Hepatocyte (in vitro differentiated cells): ENCODE results near the gene ABHD2. TPM values are rescaled to one million over a fixed set of nuclear protein-coding genes. Genes with fewer than 3 reads are reported as not detected.
"Not testable (repeated sequence)": the region's sequence is repeated elsewhere in the genome, so short reads cannot be mapped to it uniquely, and the experiment has no call there.

Experiments
- DNase-seq: peaks from one replicate; pipeline ENCODE4 v3.0.0-alpha.2; 2016; ENCODE audit warnings: low spot score
- H2AFZ ChIP-seq: fragments of 200-600 bp; sonication (generic); 2 replicates; pipeline ENCODE4 v1.6.0; 2016; ENCODE audit warnings: antibody characterized with exemption, mild to moderate bottlenecking
- H3K27ac ChIP-seq: fragments of 200-600 bp; sonication (generic); 2 replicates; pipeline ENCODE4 v1.5.1; 2016; ENCODE audit warnings: mild to moderate bottlenecking
- H3K27me3 ChIP-seq: fragments of 200-600 bp; sonication (generic); 2 replicates; pipeline ENCODE4 v1.6.1; 2016
- H3K36me3 ChIP-seq: fragments of 200-600 bp; sonication (generic); replicated peaks from 2 replicates; pipeline ENCODE4 v1.5.1; 2016; ENCODE audit warnings: low read depth; ENCODE audit not compliant: insufficient read depth
- H3K4me1 ChIP-seq: fragments of 200-600 bp; sonication (generic); 2 replicates; pipeline ENCODE4 v1.5.1; 2016; ENCODE audit warnings: mild to moderate bottlenecking, moderate library complexity; ENCODE audit not compliant: insufficient read depth
- H3K4me2 ChIP-seq: fragments of 200-600 bp; sonication (generic); 2 replicates; pipeline ENCODE4 v1.6.0; 2016
- H3K4me3 ChIP-seq: fragments of 200-600 bp; sonication (generic); 2 replicates; pipeline ENCODE4 v1.5.1; 2016; ENCODE audit warnings: mild to moderate bottlenecking
- H3K79me2 ChIP-seq: fragments of 200-600 bp; sonication (generic); 2 replicates; pipeline ENCODE4 v1.6.0; 2017; ENCODE audit warnings: mild to moderate bottlenecking
- H3K9me2 ChIP-seq: fragments of 200-600 bp; sonication (generic); replicated peaks from 2 replicates; pipeline ENCODE4 v1.6.0; 2017; ENCODE audit warnings: mild to moderate bottlenecking; ENCODE audit not compliant: insufficient read depth
- H3K9me3 ChIP-seq: fragments of 200-600 bp; sonication (generic); 2 replicates; pipeline ENCODE4 v1.5.1; 2016; ENCODE audit warnings: low read depth, mild to moderate bottlenecking
- H4K20me1 ChIP-seq: fragments of 200-600 bp; sonication (generic); 2 replicates; pipeline ENCODE4 v1.6.0; 2016; ENCODE audit warnings: mild to moderate bottlenecking; ENCODE audit not compliant: insufficient read depth, poor library complexity, severe bottlenecking
- CTCF ChIP-seq: fragments of 200-600 bp; sonication (generic); IDR thresholded peaks from 2 replicates; pipeline ENCODE4 v1.5.1; 2016; ENCODE audit warnings: antibody characterized with exemption, mild to moderate bottlenecking; ENCODE audit not compliant: poor library complexity
- EZH2 ChIP-seq: fragments of 200-600 bp; sonication (generic); IDR thresholded peaks from 2 replicates; pipeline ENCODE4 v1.6.1; 2016; ENCODE audit warnings: antibody characterized with exemption, mild to moderate bottlenecking, borderline replicate concordance
- EZH2phosphoT487 ChIP-seq: fragments of 200-600 bp; sonication (generic); IDR thresholded peaks from one replicate; pipeline ENCODE4 v1.6.1; 2018; ENCODE audit warnings: antibody characterized with exemption, mild to moderate bottlenecking, low read depth, moderate library complexity; ENCODE audit not compliant: unreplicated experiment, severe bottlenecking
- WGBS: methylation state at CpG from one replicate; pipeline ENCODE4 v1.1.6; 2016; ENCODE audit warnings: low lambda C conversion rate; ENCODE audit errors: missing lambda C conversion rate; 5-methylcytosine and 5-hydroxymethylcytosine counted together
- polyA plus RNA-seq: library from polyadenylated mRNA; unstranded; fragments of >200 nt; fragmentation: Nextera tagmentation; extraction: Ambion mirVana; gene quantifications from 2 replicates; pipeline ENCODE4 v1.2.1, GENCODE V29; 2016
- total RNA-seq: library from RNA; depleted of rRNA; stranded (reverse); fragments of >200 nt; gene quantifications from 2 replicates; pipeline ENCODE4 v1.2.3, GENCODE V29; 2014

Gene ABHD2
- total and polyA plus RNA-seq, 2 experiments from 2014 or later = 11.7 to 59.7 TPM

- H3K27ac ChIP-seq = peak overlapping the region; percentile 76
- H3K9me3 ChIP-seq = no peaks in the 10 kb centered on the region
- no peaks in the 10 kb centered on the region for H3K36me3 ChIP-seq
- WGBS = 72% methylated on average over 9 of the region's 9 CpGs
- DNase-seq = no peak
- peaks cover 26% of the 10 kb centered on the region for H3K4me1 ChIP-seq
- H3K4me2 ChIP-seq = peak overlapping the region; percentile 18
- TF ChIP-seq EZH2phosphoT487 (no peak), CTCF (no peak), EZH2 (no peak)
- H3K4me3 ChIP-seq = no peak overlapping the region
- no peaks in the 10 kb centered on the region for H4K20me1 ChIP-seq
- peaks cover under 1% of the 10 kb centered on the region for H3K79me2 ChIP-seq
- no peaks in the 10 kb centered on the region for H3K9me2 ChIP-seq
- no peak overlapping the region for H2AFZ ChIP-seq
- no peaks in the 10 kb centered on the region for H3K27me3 ChIP-seq
Observed at GRCh38 chr15:89132611-89133507, 44.6 kb downstream of the ABHD2 start.

- not testable (repeated sequence) for H3K36me3 ChIP-seq, H3K9me3 ChIP-seq, H4K20me1 ChIP-seq, H3K4me3 ChIP-seq, H3K4me2 ChIP-seq, H2AFZ ChIP-seq, H3K27me3 ChIP-seq, H3K9me2 ChIP-seq, H3K27ac ChIP-seq, H3K79me2 ChIP-seq, DNase-seq
- H3K4me1 ChIP-seq = peaks cover 21% of the 10 kb centered on the region
- 90% methylated on average over 10 of the region's 10 CpGs for WGBS
Observed at GRCh38 chr15:89135387-89136077, 47.3 kb downstream of the ABHD2 start.

- Histone ChIP-seq H3K79me2 (peaks cover 6% of the 10 kb centered on the region), H3K4me2 (no peak overlapping the region), H3K4me1 (peaks cover 21% of the 10 kb centered on the region), H3K27me3 (no peaks in the 10 kb centered on the region), H3K36me3 (no peaks in the 10 kb centered on the region), H3K9me2 (no peaks in the 10 kb centered on the region), H4K20me1 (no peaks in the 10 kb centered on the region), H2AFZ (no peak overlapping the region), H3K9me3 (no peaks in the 10 kb centered on the region), H3K4me3 (no peak overlapping the region), H3K27ac (peak overlapping the region; percentile 44)
- 90% methylated on average over 12 of the region's 12 CpGs for WGBS
- no peak for DNase-seq
- TF ChIP-seq EZH2 (no peak), EZH2phosphoT487 (no peak), CTCF (no peak)
Observed at GRCh38 chr15:89136078-89136806, 48.0 kb downstream of the ABHD2 start.
